HG03565 (cell line): ENCODE measurements around the gene MKI67.

Experiments used
- ATAC-seq: cut with Tn5 transposase; IDR thresholded peaks from one replicate; pipeline ENCODE4 v1.9.1; 2021; ENCODE audit warnings: mild to moderate bottlenecking, moderate library complexity; ENCODE audit not compliant: unreplicated experiment

The MKI67 gene

GRCh38 chr10:128086003-128086863 lies 40.0 kb downstream of the MKI67 start:
- no peak for ATAC-seq

GRCh38 chr10:128084991-128085390 lies 41.2 kb downstream of the MKI67 start:
- ATAC-seq, result no peak

GRCh38 chr10:128084364-128084763 lies 41.9 kb downstream of the MKI67 start:
- no peak for ATAC-seq

GRCh38 chr10:128083191-128083895 lies 42.9 kb downstream of the MKI67 start:
- no peak for ATAC-seq

- no peak for ATAC-seq
Measured at GRCh38 chr10:128081720-128082119, 44.5 kb downstream of the MKI67 start.

- no peak for ATAC-seq
Measured at GRCh38 chr10:128081222-128081621, 45.0 kb downstream of the MKI67 start.

GRCh38 chr10:128080641-128081040 lies 45.6 kb downstream of the MKI67 start:
- ATAC-seq, result no peak

GRCh38 chr10:128080231-128080630 lies 46.0 kb downstream of the MKI67 start:
- ATAC-seq, result no peak

GRCh38 chr10:128078136-128078969 lies 47.9 kb downstream of the MKI67 start:
- peak; percentile 57 for ATAC-seq

GRCh38 chr10:128077155-128077875 lies 48.9 kb downstream of the MKI67 start:
- ATAC-seq, result no peak

GRCh38 chr10:128074589-128074988 lies 51.6 kb downstream of the MKI67 start:
- ATAC-seq, result no peak

GRCh38 chr10:128073890-128074289 lies 52.3 kb downstream of the MKI67 start:
- ATAC-seq, result no peak

GRCh38 chr10:128072941-128073645 lies 53.1 kb downstream of the MKI67 start:
- no peak for ATAC-seq

GRCh38 chr10:128072046-128072445 lies 54.2 kb downstream of the MKI67 start:
- ATAC-seq, result no peak

- ATAC-seq, result no peak
Measured at GRCh38 chr10:128071417-128071782, 54.8 kb downstream of the MKI67 start.

- ATAC-seq, result no peak
Measured at GRCh38 chr10:128070721-128071416, 55.4 kb downstream of the MKI67 start.

GRCh38 chr10:128070161-128070560 lies 56.1 kb downstream of the MKI67 start:
- ATAC-seq, result no peak

- peak; percentile 52 for ATAC-seq
Measured at GRCh38 chr10:128069351-128070051, 56.7 kb downstream of the MKI67 start.
